ENCODE measurements around the gene NLRP9.

Gene NLRP9

DNA sequence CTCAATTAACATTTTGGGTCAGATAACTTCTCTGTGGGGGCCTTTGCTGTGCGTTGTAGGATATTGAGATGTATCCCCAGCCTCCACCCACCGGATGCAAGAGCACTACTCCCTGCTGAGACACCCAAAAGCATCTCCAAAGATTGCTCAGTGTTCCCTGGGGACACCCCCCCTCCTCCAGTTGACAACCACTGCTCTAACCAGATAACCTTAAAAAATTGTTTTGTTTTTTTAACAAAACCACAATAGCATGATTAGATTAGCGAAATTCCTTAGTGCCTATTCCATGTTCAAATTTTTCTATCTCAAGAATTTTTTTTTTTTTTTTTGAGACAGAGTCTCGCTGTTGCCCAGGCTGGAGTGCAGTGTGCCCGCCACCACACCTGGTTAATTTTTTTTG, 65.8 kb downstream of the NLRP9 start:
- no peak for DNase-seq

DNA sequence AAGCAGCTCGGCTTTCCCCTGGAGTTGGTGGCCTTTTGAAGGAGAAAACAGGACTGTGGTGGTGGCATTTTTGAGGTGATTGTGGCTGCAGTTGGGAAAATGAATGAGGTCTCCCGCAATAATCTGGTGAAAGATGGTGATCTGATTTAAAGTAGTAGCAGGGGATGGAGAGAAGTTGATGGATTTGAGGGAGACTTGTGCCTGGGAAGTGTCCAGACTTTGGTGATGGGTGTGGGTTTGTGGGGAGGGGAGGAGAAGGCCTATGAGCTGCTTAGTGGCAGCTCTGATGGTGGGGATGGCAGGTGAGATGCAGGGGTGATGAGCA, 67.2 kb downstream of the NLRP9 start:
- no peak for DNase-seq

DNA sequence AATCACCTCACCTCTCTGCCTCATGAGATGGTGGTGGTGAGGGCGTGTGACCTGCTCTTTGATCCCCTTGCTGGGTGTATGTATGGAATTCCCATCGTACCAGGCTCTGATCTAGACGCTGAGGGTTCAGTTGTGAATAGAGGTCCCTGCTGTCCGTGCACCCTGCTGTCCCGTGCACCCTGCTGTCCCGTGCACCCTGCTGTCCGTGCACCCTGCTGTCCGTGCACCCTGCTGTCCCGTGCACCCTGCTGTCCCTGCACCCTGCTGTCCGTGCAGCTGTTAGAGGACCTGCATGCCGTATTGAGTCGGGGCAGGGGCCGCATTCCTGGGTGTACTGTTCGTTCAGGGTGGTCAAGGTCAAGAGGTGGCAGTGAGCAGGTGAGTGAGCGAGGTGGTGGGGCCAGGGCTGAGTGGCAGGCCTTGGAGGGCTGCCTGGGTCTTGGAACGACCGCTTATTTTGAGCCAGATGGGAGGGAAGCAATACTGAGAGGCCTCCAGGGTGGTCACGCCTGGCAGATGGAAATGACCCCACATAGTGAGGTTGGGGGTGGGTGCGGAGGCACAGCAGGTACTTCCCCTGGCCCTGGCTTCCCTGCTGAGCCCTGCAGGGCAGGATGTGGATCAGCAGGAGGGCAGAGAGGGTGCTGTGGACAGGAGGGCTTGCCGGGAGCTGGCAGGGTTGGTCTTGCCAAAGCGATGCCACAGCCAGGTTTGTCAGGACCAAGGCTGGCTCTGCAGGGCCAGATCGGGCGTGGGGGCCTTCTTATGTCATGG, 67.7 kb downstream of the NLRP9 start:
- DNase-seq, result no peak

DNA sequence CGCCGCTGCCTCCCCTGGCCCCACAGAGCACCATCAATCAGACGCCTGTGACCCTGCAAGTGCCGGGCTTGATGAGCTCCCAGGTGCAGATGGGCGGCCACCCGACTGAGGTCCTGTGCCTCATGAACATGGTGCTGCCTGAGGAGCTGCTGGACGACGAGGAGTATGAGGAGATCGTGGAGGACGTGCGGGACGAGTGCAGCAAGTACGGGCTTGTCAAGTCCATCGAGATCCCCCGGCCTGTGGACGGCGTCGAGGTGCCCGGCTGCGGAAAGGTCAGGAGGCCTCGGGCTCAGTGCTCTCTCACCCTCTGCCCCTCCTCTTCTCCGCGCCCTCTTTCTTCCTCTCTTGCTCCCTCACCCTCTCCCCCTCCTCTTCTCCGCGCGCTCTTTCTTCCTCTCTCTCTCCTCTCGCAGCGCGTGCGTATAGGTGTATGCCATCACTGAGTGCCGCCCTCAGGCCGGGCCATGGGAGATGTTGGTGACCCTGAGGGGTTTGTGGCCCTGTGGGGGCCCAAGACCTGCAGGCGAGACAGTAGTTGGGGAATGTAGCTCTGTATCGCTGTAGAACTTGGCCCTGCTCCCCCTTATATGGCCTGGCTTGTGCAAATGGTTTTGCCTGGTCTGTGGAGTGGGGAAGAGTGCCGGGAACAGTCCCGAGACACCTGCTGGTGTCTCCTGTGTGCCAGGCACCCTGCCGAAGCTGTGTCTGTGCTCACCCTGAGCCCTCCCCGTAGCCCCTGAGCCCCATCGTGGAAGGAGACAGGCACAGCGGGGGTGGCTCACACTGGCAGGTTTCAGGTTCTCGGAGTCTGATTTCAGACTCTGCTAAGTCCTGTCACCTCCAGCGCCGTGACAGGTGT, 68.6 kb downstream of the NLRP9 start:
- no peak for DNase-seq

DNA sequence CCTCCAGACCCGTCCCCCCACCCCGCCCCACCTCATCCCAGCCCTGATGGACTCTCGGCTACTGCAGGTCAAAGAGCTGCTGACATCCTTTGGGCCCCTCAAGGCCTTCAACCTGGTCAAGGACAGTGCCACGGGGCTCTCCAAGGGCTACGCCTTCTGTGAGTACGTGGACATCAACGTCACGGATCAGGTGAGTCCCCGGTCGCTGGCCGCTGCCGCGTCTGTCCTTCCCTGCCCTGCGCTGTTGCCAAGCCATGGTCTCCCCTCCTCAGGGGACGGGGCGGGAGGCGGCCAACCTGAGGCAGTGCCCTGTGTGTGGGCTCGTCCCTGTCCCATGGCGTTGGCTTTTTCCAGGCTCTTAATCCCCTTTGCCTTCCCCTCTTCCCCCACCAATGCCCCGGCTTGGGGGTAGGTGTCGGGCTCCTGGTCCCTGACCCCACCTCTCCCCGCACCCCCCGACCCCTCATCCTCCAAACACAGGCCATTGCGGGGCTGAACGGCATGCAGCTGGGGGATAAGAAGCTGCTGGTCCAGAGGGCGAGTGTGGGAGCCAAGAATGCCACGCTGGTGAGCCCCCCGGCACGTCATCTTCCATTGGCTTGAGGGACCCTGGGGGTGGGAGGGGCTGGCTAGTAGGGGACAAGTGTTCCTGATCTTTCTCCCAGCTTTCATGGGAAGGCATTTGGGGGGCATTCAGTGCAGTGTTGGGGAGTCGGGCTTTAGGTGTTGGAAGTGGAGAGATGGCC, 69.4 kb downstream of the NLRP9 start:
- no peak for DNase-seq

DNA sequence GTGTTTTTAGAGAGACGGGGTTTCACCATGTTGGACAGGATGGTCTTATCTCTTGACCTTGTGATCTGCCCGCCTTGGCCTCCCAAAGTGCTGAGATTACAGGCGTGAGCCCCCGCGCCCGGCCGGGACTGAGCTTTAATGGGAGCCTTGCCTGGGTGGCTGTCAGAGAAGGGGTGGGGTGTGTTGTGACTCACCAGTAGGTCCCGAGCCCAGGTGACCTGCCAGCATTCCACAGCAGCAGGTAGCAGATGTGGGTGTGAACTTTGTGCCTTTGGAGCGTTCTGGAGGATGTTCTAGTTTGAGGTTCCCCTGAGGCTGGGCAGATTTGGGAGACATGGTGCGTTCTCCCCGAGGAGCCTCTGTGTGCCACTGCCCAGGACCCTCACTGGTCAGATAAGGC, 70.2 kb downstream of the NLRP9 start:
- no peak for DNase-seq

DNA sequence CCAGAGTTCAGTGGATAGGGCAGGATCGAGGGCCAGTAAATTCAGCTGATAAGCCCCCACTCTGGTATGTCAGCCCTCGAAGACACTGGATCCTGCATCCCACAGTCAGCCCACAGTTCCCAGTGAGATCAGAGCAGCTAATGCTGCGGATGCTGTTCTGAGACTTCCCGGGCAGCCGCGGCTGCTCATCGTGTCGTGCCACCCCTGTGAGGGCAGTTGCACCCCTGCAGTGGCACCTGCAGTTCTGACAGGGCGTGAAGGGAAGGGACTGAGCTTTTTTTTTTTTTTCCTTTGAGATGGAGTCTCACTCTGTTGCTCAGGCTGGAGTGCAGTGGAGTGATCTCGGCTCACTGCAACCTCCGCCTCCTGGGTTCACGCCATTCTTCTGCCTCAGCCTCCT, 70.7 kb downstream of the NLRP9 start:
- no peak for DNase-seq

DNA sequence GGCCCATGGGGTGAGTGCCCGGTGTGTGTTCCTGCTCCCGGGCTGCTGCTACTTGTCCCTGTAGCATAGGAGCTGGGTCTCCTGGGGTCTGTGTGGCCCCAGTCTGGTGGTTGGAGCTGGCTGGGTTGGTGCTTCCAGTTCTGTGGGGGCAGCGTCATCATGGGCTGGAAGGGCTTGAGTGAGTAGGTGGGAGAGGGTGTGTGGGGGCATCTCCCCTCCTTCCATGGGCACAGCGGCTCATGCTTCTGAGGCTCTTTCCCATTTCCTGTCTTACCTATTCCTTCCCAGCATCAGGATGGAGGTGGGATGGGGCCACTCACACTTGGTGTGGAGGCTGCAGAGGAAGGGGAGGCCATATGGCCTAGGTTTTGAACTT, 71.2 kb downstream of the NLRP9 start:
- DNase-seq, result no peak

DNA sequence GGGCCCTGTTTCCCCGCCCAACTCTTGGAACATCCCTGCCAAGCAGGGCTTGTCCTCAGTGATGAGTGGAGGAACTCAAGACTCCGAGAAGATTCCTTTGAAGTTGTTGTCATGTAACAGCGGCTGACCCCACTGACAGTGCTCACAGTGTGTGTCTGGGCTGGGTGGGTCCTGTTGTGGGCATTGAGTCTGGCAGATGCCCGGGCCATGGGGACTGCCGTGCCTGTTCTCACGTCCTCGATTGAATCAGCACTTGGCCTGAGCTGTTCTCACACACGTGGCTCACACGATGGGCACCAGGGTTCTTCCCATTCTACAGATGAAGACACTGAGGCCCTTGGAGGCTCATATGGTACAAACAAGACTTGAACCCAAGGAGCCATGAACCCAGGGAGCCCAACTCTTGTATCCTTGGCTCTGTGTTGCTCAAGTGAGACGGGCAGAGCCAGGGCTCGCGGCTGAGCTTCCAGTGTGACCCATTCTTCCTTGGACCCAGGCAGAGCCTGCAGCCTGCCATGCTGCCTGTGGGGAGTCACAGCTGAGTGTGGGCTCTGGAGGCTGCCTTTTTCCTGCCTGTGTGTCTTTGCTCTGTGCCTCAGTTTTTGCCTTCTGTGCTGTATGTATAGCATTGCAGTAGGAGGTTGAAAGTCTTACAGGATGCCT, 71.7 kb downstream of the NLRP9 start:
- DNase-seq, result no peak

DNA sequence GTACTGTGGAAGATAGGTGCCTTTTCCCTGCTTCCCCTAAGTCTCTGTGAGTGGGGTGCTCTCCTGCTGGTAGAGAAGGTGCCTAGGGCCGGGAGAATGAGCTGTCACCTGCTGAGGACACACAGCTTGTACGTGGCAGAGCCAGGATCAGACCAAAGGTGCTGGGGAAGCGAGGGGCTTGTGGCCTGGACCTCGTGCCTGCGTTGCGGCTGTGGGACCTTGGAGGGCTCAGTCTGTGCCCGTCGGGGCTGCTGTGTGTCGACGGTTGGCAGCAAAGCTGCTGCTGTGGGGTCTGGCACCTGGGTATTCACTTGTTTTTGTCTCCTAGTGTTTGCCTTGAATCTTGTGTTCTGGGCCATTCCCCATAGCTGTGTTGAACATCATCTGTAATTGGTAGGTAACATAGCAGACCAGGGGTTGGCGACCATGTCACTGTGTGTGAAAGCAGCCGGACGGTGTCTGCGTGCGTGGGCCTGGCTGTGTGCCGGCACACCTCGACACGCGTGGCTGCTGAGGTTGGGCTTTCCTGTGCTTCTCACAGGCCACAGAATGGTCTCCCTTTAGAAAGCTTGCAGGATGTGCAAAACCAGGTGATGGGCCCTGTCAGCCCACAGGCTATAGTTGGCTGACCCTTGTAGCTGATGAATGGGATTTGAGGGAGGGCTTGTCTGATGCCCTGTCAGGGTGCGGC, 74.2 kb downstream of the NLRP9 start:
- no peak for DNase-seq

DNA sequence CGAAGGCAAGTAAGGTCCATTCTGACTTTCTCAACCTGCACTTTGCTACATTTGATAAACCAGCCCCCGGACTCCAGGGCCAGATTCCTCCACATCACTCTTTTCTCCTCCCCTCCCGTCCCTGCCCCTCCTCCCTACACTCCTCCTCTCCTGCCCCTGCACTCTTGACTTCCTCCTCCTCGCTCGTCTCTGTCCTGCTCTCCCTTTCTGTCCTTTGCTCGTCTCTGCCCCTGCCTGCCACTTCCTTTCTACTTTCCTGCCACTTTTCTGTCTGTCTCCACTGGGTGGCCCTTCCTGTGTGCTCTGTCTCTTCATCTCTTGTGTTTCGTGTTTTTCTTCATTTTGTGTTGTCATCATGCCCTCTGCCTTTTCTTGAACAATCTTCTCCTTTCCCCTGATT, 76.4 kb downstream of the NLRP9 start:
- DNase-seq, result no peak

DNA sequence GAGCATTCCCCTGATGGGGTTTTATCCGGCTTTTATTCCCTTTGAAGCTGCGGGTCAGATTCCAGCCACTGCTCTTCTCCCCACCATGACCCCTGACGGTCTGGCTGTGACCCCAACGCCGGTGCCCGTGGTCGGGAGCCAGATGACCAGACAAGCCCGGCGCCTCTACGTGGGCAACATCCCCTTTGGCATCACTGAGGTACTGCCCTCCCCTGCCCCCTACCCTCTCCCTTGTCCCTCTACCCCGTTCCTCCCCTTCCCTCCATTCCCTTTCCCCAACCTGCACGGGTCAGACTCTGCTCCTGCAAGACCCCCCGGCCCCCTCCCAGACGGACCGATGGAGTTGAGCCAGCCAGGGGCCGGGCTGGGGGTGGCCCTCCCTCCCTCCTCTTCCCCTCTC, 77.2 kb downstream of the NLRP9 start:
- no peak for DNase-seq

DNA sequence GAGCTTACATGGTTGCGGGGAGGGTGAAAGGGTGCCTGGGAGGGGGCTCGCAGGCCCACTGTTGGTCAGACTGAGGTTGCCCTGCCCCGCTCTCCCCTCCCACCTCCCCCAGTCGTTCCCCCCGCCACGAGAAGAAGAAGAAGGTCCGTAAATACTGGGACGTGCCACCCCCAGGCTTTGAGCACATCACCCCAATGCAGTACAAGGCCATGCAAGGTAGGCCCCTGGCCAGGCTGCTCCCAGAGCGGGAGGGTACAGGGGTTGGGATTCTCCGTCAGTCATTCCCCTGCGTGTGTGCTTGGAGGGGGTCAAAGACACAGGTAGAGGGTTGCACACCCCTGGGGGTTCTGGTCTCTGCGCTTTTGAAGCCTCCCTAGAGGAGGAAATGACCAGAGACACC, 77.8 kb downstream of the NLRP9 start:
- DNase-seq, result no peak

DNA sequence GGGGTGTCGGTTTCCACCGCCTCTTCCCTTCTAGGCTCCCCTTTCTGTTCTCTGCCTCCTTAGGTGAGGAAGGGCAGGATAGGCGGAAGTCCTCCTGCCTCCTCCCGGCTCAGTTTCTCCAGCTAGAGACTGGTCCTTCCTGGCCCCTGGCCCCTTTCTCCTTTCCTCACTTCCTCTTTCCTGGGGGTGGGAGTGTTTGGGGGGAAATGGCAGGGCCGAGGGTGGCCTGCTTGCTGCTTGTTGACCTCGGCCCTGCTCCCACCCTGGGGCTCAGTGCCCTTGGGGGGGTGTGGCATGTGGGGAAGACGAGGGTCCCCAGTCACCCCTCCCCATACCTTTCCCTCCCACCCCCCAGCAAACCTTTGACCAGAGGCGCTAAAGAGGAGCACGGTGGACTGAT, 78.4 kb downstream of the NLRP9 start:
- no peak for DNase-seq

DNA sequence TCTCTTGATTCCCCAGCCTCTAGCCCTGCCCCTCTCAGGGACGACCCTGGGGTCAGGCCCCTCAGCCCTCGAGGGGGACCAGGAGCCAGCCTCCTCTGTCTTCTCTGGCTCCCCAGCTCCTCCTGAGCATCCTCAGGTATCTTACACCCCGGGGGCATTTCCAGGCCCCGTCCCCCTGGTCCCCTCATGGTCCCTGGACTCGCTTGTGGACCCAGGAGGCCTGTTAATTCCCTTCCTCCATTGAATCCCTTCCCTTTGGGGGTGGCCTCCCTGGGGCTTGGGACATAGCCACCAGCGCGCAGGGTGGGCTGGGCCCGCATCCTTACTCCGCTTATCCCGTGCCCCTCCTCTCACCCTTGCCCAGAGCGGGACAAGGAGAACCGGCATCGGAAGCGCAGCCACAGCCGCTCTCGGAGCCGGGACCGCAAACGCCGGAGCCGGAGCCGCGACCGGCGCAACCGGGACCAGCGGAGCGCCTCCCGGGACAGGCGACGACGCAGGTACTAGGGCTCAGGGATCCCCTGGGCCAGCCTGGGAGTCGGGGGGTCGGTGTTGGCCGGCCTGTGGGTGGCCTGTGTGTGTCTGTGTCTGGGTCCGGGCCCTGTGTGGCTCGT, 79.2 kb downstream of the NLRP9 start:
- no peak for DNase-seq

Data from stimulated activated CD4-positive, alpha-beta T cell treated with anti-CD3 and anti-CD28 coated beads, Interleukin-2, amount 100 ng/mL, for 48 hours (primary cell).